HG03060 (cell line): Measurements from ENCODE around the gene TPM2.

Experiments
- ATAC-seq: cut with Tn5 transposase; IDR thresholded peaks from one replicate; pipeline ENCODE4 v1.9.1; 2021; ENCODE audit warnings: low read depth, moderate number of reproducible peaks; ENCODE audit not compliant: unreplicated experiment

The TPM2 gene

DNA sequence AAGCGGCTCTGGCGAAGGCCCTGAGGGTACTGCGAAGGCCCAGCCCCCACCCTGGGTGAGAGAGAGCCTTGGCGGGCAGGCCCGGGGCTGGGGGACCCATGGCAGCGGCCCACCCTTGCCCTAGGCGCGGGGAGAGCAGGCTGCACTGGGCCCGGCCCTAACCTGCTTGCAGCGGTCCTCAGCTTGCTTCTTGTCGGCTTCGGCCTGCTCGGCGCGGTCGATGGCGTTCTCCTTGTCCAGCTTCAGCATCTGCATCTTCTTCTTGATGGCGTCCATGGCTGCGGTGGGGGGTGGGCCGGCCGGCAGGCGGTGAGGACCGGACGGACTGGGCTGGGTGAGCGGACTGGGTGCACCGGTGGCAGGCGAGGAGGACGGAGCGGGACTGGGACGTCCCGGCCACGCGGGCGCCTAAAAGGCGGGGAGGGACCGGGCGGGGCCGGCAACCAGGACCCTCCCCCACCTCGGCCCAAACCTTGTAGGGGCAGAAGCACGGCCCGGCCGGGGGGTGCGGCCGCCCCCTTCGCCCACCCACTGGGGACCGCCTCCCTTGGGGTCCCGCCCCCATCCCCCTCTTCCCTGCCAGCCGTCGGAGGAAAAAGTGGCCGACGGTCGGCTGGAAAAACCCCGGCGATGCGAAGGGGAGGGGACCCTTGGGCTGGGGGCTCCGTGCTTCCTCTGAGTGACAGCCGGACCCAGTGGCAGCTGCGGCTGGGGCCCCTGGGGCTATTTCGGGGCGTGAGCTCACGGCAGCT lies at the start of gene TPM2:
TSS of gene TPM2 (minus strand) at position 384 of the 752 bp plus-strand sequence. CDS start at position 276, 108 bp downstream.
- no peak for ATAC-seq

DNA sequence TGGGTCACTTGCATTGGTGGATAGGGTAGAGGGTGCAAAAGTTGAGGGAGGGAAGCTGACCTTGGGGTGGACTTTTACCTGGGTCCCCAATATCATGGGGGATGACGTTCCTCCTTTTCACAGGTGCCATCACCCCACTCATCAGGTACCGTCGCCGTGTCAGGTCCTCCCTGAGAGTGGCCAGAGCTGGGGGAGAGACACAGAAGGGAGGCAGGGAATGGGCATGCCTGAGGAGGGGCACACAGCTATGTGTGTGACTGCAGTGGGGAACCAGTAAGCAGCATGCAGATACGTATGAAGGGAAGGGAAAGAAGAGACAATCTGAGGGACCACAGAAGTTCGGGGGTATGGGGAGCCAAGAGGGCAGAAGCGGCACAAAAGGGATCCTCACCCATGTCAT lies 49.2 kb upstream of the TPM2 start:
- ATAC-seq: no peak

DNA sequence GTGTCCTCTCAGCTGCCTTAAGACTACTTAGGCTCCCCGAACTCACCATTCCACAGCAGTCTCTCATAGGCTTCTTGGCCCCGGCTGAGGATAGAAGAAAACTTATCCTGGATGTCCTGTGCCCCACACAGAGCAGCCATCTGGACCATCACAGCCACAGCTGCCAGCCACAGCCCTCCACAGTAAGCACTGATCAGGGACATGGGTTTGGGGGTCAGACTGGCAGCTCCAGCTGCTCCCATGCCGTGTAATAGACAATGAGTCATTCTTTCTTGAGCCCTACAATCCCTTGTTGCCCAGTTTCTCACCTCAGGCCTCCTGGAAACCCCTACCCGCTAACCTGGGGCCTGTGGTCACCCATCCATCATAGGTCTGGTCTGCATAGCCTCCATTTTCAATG lies 48.5 kb upstream of the TPM2 start:
- ATAC-seq: no peak

DNA sequence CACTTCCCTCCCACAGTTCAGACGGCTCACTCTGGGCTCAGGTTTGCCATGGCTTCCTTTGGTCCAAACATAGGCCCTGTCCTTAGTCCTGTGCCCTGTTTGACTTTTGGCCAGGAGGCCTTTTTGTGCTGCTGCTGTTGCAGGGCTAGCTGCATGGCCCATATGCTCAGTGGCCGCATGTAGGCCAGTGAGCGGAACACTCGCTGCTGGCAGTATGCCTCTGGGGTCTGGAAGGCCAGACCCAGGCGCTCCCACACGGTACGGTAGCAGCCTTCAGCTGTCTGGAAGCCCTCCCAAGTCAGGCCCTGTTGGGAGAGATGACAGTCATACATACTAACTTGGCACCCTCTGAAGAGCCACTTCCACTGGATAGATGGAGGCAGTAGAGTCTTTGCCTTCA lies 47.4 kb upstream of the TPM2 start:
- ATAC-seq: no peak

DNA sequence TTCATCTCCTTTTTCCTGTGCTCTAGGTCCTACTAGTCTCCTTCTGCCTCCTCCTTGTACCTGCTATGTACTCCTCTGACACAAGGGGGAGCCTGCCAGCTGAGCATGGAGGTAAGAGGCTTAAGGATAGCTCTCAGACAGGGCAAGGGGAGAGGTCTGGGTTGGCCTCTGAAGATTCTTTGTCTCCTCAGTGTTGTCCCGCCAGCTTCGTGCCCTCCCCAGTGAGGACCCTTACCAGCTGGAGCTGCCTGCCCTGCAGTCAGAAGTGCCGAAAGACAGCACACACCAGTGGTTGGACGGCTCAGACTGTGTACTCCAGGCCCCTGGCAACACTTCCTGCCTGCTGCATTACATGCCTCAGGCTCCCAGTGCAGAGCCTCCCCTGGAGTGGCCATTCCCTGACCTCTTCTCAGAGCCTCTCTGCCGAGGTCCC lies 46.5 kb upstream of the TPM2 start:
- ATAC-seq: no peak

DNA sequence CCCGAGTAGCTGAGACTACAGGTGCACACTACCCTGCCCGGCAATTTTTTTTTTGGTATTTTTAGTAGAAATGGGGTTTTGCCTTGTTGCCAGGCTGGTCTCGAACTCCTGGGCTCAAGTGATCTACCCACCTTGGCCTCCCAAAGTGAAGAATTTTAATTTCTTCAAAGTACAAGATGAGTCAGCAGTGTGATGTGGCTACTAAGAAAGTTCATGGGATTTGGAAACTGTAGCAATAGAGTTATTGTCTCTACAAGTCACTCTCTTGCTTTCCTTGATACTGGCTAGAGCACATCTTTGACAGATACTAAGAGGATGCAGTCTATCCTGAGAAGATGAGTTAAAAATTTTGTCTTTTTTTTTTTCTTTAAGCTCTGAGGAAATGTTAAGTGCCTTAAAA lies 44.4 kb upstream of the TPM2 start:
- ATAC-seq: no peak

DNA sequence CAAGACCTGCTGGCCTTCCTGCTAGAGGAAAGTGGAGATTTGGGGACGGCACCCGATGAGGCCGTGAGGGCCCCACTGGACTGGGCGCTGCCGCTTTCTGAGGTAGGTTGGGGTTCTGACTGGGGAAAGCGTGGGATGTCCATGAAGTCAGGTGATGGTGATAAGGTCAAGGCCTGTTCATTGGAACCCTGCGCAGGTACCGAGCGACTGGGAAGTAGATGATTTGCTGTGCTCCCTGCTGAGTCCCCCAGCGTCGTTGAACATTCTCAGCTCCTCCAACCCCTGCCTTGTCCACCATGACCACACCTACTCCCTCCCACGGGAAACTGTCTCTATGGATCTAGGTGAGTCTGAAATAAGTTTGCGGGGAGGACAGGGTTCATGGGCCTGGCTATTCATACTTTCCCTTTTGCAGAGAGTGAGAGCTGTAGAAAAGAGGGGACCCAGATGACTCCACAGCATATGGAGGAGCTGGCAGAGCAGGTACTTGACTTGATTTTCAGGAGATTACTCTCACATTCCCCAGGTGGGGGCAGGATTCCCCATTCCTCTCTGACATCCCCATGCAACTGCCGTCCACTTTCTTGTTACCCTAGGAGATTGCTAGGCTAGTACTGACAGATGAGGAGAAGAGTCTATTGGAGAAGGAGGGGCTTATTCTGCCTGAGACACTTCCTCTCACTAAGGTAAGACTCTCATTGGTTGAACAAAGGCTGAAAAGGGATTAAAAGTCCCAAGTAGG lies 43.2 kb upstream of the TPM2 start:
- ATAC-seq: no peak

DNA sequence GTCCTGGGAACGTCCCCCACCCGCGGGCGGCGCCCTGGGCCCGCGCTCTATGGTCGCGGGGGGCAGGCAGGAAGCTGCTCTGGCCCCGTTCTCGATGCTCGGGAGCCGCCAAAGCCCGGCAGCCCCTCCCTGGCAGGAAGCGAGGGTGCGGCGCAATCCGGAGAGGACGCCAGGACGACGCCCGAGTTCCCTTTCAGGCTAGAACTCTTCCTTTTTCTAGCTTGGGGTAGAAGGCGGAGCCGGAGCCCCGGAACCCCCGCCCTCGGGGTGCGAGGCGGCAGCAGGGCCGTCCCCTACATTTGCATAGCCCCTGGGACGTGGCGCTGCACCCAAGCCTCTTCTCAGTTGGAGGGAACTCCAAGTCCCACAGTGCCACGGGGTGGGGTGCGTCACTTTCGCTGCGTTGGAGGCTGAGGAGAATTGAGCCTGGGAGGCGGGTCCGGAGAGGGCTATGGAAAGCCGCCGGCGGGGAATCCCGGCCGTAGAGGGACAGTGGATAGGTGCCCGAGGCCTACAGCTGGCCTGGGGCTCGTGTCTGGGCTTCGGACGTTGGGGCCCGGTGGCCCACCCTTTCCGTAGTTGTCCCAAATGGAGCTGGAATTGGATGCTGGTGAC lies 42.6 kb upstream of the TPM2 start, which contains the start of the genes CREB3 and TLN1:
TSS of gene CREB3 (plus strand) at position 482 of the 615 bp plus-strand sequence. CDS start at position 589, 107 bp downstream.
TSS of gene TLN1 (minus strand) at position 11 of the 615 bp plus-strand sequence. CDS start 6,501 bp downstream, outside the sequence.
- peak; percentile 76 for ATAC-seq

DNA sequence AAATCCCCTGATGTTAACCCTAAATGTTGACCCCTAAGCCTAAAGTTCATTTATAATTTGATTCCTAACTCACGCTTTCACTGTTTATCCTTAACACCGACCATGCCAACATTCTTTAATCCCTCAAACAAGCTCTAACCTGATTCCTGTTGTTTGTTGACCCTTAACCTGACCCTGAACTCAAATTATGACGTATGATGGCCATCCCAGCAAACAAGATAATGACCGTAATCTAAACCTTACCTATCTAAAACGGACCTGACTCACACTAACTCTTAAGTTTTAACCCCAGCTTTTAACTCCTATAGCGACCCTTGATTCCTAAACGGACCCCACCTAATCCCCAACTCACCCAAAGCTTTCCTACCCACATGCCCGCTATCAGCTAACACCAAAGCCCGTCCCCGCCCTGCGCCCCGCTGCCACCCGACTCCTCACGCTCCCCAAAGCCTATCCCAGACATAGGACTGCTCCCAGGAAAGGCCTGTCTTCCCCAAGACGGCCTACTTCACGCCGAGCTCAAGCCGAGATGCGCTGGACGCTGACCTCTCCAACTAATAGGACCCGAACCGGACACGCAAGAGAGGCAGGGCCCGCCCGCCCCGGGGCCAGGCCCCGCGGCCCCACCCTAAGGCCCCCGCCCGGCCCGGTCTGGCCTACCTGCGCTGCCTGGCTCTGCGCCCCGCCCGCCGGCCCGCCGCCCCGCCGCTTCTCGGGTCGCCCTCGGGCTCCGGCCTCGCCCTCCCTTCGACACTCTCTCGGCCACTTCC lies 41.9 kb upstream of the TPM2 start:
- ATAC-seq: no peak

DNA sequence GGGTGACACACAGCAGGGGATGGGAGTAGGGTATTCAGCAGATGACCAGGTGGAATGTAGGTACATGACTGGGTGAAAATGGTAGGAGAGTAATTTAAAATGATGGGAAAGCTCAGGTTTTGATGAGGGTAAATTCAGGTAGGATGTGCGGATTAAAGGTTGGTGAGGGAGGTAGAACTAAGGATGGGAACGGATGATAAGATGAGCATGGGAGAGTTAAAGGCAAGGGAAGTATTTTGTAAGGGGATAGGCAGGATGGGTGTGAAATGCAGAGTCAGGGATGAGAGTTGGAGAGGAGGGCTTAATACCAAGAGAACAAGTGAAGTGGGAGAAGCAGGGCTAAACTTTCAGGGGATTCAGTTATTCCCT lies 40.7 kb upstream of the TPM2 start:
- no peak for ATAC-seq

DNA sequence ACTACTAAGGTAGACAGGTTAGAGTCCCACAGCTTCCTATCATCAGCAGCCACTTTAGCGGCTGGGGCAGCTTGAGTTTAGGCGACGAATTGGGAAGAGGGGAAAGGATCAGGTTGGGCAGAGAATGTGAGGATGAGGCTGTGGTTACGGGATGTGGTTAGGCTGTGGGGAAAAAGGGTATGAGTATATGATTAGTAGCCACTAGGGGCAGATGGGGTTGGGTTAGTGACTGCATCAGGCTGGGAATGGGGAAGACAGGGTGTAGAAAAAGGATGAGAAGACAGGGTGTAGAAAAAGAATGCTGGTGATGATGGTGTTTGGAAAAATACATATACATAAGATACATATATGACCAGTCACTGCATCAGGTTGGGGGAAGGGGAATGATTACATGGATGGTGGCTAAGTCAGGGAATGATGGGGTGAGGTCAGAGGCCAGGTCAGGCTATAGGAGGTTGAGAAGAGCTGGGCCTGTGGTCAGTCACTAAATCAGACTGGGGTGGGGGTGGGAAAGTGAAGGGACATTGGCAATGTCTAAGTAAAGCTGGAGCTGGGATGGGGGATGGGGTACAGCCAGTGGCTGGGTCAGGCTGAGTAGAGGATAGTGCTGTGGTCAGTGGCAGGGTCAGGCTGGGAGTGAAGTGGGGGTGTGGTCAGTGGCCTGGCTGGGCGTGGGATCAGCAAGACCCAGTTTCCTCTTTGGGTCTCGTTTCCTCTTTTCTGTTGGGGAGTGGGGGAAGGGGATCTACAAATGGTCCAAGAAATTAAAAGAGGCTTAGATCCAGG lies 40.2 kb upstream of the TPM2 start:
- ATAC-seq: no peak

DNA sequence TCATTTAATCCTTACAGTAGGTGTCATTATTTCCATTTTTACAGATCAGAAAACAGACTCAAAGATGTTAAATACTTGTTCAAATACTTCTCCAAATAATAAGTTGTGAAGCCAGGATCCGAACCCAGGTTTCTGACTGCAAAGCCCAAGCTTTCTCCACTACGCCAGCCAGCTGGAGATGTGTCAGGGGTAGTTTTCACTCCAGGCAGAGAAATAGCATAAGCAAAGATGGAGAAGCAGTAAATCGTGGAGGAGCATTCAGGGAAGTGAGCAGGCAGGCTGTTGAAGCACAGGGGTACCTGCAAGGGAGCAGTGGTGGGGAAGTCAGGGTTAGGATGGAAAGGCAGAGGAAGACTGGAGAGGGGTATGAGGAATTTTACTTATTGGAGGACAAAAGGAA lies 39.4 kb upstream of the TPM2 start:
- no peak for ATAC-seq

DNA sequence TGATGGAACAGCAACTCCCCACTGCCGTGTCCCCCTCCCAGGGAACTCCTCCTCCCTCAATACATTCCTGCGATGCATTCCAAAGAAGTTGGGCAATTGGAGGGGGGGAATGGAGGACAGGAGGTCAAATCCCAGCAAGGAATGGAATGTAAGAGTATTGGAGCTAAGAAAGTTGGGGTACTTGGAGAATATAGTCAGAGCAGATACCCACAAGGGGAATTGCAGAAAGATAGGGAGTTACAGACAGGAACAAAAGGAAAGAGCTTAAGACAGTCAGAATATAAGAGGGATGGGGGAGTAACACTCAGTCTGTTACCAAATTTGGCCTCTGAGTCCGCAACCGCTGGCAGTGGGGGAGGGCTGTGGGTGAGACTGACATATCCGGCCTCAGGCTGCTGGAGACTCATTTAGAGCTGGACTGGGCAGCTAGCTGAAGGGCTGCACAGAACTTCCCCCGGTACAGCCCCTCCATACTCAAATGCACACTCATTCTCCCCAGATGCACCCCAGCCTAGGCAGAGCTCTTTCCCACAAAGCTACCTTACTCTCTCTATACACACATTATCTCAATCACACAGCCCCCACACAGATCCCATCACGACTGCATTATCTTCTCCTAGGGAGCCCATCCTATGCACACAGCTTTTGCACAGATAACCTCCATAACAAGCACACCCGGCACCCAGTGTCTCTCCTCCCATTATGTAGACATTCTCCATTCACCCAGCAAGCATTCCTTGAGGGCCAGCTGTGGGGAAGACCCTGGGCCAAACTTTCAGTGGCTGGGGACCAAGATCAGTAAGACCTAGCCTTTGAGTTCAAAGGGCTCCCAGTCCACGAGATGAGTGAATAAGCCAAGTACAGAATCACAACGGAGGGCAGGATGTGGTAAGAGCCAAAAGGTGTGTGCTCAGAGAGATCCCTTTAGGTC lies 38.6 kb upstream of the TPM2 start:
- ATAC-seq: no peak

DNA sequence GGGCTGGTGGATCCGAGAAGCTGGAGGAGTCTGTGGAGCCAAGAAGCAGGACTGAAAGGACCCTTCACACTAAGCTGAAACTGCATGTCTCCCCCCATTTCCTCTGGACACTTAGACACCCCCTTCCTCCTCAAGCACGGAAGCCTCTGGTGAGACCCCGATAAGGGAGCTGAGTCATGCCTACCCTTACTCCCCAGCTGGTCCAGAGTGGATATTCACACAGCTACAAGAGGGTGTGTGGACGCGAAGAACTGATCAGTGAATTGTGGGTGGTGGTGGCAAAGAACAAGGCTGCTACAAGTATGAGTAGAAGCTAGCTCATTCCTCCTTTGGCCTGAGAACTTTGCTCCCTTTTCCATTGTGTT lies 37.9 kb upstream of the TPM2 start:
- ATAC-seq: no peak

DNA sequence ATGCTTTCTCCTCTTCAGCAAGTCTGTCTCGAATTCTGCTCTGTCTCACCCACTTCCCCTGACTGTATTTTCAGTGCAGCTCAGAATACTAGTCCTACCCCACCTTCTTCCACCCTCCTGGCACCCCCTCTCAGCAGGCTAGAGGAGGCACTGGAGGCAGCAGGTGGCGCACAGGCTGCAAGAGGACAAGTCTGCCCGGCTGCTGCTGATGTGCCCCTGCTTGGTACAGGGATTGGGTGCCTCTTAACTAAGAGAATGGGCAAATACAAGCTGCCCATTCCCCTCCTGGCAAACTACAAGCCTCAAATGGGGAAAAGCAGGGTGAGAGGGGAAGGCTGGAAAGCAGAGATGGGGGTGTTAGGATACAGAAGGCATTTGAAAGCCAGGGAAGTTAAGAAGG lies 37.2 kb upstream of the TPM2 start:
- ATAC-seq: no peak

DNA sequence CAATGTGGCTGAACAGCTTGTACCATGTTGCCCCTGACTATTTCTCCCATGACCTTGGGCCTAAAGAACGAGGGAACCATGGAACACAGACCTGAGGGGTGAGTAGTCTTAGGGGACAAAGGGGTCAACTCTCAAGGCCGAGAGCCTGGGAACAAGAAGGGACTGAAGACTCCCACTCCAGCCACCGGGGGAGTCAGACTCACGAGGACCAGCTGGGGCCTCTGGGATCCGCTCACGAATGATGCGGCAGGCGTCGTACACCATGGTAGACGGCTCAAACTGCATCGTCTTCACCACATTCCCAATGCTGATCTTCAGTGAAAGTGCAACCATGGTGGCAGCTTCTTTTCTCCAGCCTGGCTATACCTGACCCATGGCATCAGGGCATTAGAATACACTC lies 35.6 kb upstream of the TPM2 start:
- ATAC-seq: no peak

DNA sequence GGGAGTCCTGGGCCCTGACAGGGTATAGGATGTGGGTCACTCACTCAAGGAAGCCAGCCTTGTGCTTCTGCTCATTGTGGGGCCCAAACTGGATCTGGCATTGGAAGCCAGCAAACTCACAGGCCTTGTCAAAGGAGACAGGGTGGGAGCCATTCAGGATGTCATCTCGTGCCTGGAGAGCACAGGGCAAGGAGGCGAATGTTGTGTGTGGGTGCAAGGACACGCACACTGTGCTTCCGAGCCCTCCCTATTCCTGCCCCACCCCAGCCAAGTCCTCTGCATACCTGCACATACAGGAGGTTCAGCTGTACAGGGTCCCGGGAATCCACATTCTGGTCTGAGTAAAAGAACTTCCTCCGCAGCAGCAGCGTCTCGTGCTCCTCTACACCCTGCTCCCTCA lies 34.2 kb upstream of the TPM2 start:
- no peak for ATAC-seq

DNA sequence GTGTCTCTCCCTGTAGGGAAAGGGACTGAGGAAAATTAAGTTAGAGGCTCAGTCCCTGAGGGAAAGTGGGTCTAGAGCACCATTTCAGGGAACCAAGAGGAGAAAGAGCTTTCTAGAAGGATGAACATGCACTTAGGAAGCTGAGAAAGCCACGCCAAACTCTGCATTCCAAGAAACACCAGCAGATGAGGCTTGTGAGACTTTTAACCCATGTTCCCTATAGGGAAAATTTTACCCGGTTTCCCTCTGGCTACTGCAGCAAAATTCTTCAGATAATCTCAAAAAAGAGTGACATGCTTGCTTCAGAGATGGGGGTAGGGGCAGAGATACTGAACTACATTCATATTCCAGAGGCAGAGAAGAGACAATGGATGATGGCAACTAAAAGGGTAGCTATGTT lies 33.7 kb upstream of the TPM2 start:
- ATAC-seq: no peak

DNA sequence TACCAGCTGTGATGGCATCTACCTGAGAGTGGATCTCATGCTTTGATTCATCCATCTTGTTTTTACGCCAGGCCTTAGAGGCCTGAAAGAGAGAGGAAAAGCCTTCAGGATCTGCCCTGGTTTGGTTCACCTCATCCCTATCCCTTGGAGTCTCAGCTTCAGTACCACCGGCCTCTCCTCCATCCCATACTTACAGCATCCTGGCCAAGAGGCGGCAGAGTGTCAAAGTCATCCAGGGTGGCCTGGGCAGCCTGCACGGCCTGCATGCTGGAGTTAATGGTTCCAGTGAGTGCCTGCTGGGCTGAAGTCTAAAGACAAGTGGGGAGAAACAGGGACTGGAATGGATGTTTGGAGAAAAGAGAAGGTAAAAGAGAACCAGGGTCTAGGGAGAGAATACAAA lies 29.8 kb upstream of the TPM2 start:
- no peak for ATAC-seq
